ENCODE measurements around the gene UTY. TPM values are rescaled to one million over a fixed set of nuclear protein-coding genes. Genes with fewer than 3 reads are reported as not detected.

UTY gene
- total RNA-seq, 2 donors from 2014 or later = 10.6 TPM; not detected in 1

- ATAC-seq (no peak), DNase-seq (no peak)
- intact Hi-C loops (cut with DNase I) = no loop called here
Measured at GRCh38 chrY:13210961-13211646, 268.7 kb downstream of the UTY start.

GRCh38 chrY:13205214-13205613, 274.6 kb downstream of the UTY start:
- DNase-seq = no peak
- no peak for ATAC-seq
- intact Hi-C loops (cut with DNase I) = no loop called here

Other genes with a start within 250 kb of the UTY start
- under 1 TPM in 1 of 2 donors, not detected in 1; 0.91 TPM for gene TMSB4Y, start 223.9 kb upstream of the UTY start, total RNA-seq